Thyroid gland (tissue), 4 donors: ENCODE measurements around the gene ANO1. TPM values are rescaled to one million over a fixed set of nuclear protein-coding genes. Genes with fewer than 3 reads are reported as not detected.

Experiments
- DNase-seq, 2 donors: peaks; one replicate each; pipeline ENCODE4 v3.0.0-alpha.2; 2019
- H3K27ac ChIP-seq, 3 donors: fragments of 200-600 bp; sonication (generic); 1 replicate in 2 of 3; 2 replicates in 1 of 3; pipeline ENCODE4 v1.5.1; 2016 to 2019; ENCODE audit warnings: mild to moderate bottlenecking in 1 of 3, moderate library complexity in 1 of 3
- H3K27me3 ChIP-seq: fragments of 200-600 bp; sonication (generic); one replicate; pipeline ENCODE4 v1.5.1; 2019
- H3K36me3 ChIP-seq, 2 donors: fragments of 200-600 bp; sonication (generic); one replicate each; pipeline ENCODE4 v1.5.1; 2016 to 2019
- H3K4me1 ChIP-seq, 2 donors: fragments of 200-600 bp; sonication (generic); one replicate each; pipeline ENCODE4 v1.5.1; 2017 to 2019
- H3K4me3 ChIP-seq, 3 donors: fragments of 200-600 bp; sonication (generic); replicated peaks in 1 of 3; 1 replicate in 2 of 3; 2 replicates in 1 of 3; pipeline ENCODE4 v1.5.1; 2016; ENCODE audit warnings: mild to moderate bottlenecking in 1 of 3
- H3K9me3 ChIP-seq: fragments of 200-600 bp; sonication (generic); one replicate; pipeline ENCODE4 v1.5.1; 2017
- CTCF ChIP-seq, 6 experiments: fragments of 200-600 bp in 3 of 6; fragments of 450-650 bp in 3 of 6; sonication (generic) in 3 of 6; IDR thresholded peaks; one replicate each; pipeline ENCODE4 v1.5.1; 2016 to 2019; ENCODE audit warnings: antibody characterized with exemption in 6 of 6, mild to moderate bottlenecking in 2 of 6, inconsistent platforms in 1 of 6, moderate library complexity in 1 of 6
- POLR2A ChIP-seq, 2 donors: fragments of 450-650 bp; IDR thresholded peaks; one replicate each; pipeline ENCODE4 v1.6.1; 2017; ENCODE audit warnings: antibody characterized with exemption in 2 of 2, mild to moderate bottlenecking in 2 of 2, moderate library complexity in 1 of 2
- WGBS, 2 donors: methylation state at CpG; one replicate each; pipeline ENCODE4 v1.1.5; 2017; 5-methylcytosine and 5-hydroxymethylcytosine counted together
- intact Hi-C: fragments of 100-400 bp; cut with DNase I; formaldehyde crosslinking; loops from one replicate; pipeline ENCODE4 v1.15.1; 2023
- total RNA-seq, 4 donors: library from RNA; depleted of rRNA; stranded (reverse); fragments of >200 nt; gene quantifications; one replicate each; pipeline ENCODE4 v1.2.3, GENCODE V29; 2016

The ANO1 gene
- total RNA-seq, 4 donors from 2014 or later = 25.8 to 56.2 (median 35.3) TPM

- no peak for TF ChIP-seq POLR2A (IDR thresholded peaks at IDR 0.05)
- TF ChIP-seq CTCF (IDR thresholded peaks at IDR 0.05) = no peak
- Histone ChIP-seq H3K4me1 (peaks cover 18 to 31% of the 10 kb centered on the region in 2 donors), H3K4me3 (peak overlapping the region in 1 of 3 donors; percentile 30), H3K27me3 (no peaks in the 10 kb centered on the region), H3K36me3 (no peaks in the 10 kb centered on the region), H3K9me3 (no peaks in the 10 kb centered on the region), H3K27ac (peak overlapping the region in 2 of 3 donors; percentile 23 to 47)
- intact Hi-C loops = no loop called here
- no peak for DNase-seq
- WGBS, 2 donors = 84 to 90% methylated on average over 2 to 5 of the region's 5 CpGs
Measured at GRCh38 chr11:70079691-70080090, 1.6 kb downstream of the ANO1 start.

- Histone ChIP-seq H3K27me3 (no peaks in the 10 kb centered on the region), H3K27ac (no peak overlapping the region), H3K9me3 (no peaks in the 10 kb centered on the region), H3K36me3 (no peaks in the 10 kb centered on the region), H3K4me1 (peaks cover 17 to 30% of the 10 kb centered on the region in 2 donors), H3K4me3 (no peak overlapping the region)
- TF ChIP-seq CTCF (IDR thresholded peaks at IDR 0.05) (no peak), POLR2A (IDR thresholded peaks at IDR 0.05) (no peak)
- intact Hi-C loops = no loop called here
- WGBS, 2 donors = 77 to 84% methylated on average over 9 to 10 of the region's 10 CpGs
- DNase-seq = no peak
Measured at GRCh38 chr11:70080763-70081162, 2.6 kb downstream of the ANO1 start.

- TF ChIP-seq CTCF (IDR thresholded peaks at IDR 0.05) (peak in 1 of 6 experiments; percentile 6), POLR2A (IDR thresholded peaks at IDR 0.05) (no peak)
- no peak for DNase-seq
- H3K36me3 ChIP-seq = no peaks in the 10 kb centered on the region
- 93 to 97% methylated on average over 4 of the region's 4 CpGs for WGBS, 2 donors
- no peaks in the 10 kb centered on the region for H3K27me3 ChIP-seq
- H3K27ac ChIP-seq = no peak overlapping the region
- intact Hi-C loops = no loop called here
- H3K4me3 ChIP-seq = no peak overlapping the region
- no peaks in the 10 kb centered on the region for H3K9me3 ChIP-seq
- peaks cover 2 to 9% of the 10 kb centered on the region in 2 donors for H3K4me1 ChIP-seq
Measured at GRCh38 chr11:70082829-70083228, 4.7 kb downstream of the ANO1 start.

GRCh38 chr11:70084046-70084984, 6.2 kb downstream of the ANO1 start:
- intact Hi-C loops = no loop called here
- Histone ChIP-seq H3K4me3 (no peak overlapping the region), H3K4me1 (peaks cover 0 to 1% of the 10 kb centered on the region in 2 donors), H3K27ac (no peak overlapping the region), H3K27me3 (no peaks in the 10 kb centered on the region), H3K36me3 (no peaks in the 10 kb centered on the region), H3K9me3 (no peaks in the 10 kb centered on the region)
- 94 to 98% methylated on average over 6 to 12 of the region's 15 CpGs for WGBS, 2 donors
- TF ChIP-seq POLR2A (IDR thresholded peaks at IDR 0.05) = no peak
- TF ChIP-seq CTCF (IDR thresholded peaks at IDR 0.05) = no peak
- DNase-seq = no peak
